PC-3 (cell line): Measurements from ENCODE around the gene ACTG2.

ENCODE experiments used
- EZH2phosphoT487 ChIP-seq: fragments of 300-600 bp; sonication (generic); IDR thresholded peaks from 2 replicates; pipeline ENCODE4 v1.6.1; 2018; ENCODE audit warnings: mild to moderate bottlenecking, antibody characterized with exemption, low read length, borderline replicate concordance
- TF ChIP-seq, protein P1 (sequence below): fragments of 300-600 bp; sonication (generic); conservative IDR thresholded peaks from 2 replicates; pipeline ENCODE4 v1.5.1; 2017; ENCODE audit warnings: antibody characterized with exemption, low read depth, mild to moderate bottlenecking, low read length

DNA sequence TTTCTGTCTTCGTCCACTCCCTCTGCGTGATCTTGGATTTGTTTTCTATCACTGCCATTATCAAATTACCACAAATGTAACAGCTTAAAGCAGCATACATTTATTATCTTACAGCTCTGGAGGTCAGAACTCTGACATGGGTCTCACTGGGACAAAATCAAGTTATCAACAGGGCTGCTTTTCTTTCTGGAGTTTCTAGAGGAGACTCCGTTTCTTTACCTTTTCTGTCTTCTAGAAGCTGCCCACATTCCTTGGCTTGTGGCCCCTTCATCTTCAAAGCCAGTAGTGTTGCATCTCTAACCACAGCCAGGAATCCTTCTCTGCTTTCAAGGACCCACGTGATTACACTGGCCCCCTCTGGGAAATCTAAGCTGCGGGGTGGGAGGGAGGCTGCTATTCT is 70.0 kb downstream of the ACTG2 start:
- TF ChIP-seq, protein P1, sequence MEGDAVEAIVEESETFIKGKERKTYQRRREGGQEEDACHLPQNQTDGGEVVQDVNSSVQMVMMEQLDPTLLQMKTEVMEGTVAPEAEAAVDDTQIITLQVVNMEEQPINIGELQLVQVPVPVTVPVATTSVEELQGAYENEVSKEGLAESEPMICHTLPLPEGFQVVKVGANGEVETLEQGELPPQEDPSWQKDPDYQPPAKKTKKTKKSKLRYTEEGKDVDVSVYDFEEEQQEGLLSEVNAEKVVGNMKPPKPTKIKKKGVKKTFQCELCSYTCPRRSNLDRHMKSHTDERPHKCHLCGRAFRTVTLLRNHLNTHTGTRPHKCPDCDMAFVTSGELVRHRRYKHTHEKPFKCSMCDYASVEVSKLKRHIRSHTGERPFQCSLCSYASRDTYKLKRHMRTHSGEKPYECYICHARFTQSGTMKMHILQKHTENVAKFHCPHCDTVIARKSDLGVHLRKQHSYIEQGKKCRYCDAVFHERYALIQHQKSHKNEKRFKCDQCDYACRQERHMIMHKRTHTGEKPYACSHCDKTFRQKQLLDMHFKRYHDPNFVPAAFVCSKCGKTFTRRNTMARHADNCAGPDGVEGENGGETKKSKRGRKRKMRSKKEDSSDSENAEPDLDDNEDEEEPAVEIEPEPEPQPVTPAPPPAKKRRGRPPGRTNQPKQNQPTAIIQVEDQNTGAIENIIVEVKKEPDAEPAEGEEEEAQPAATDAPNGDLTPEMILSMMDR: no peak
- no peak for TF ChIP-seq EZH2phosphoT487
